NCI-H2107 (cell line): ENCODE measurements around the gene HOXC11.

Source experiments
- DNase-seq: peaks from one replicate; lab custom pipeline; 2025; lab: John Stamatoyannopoulos, UW

HOXC11 gene

DNA sequence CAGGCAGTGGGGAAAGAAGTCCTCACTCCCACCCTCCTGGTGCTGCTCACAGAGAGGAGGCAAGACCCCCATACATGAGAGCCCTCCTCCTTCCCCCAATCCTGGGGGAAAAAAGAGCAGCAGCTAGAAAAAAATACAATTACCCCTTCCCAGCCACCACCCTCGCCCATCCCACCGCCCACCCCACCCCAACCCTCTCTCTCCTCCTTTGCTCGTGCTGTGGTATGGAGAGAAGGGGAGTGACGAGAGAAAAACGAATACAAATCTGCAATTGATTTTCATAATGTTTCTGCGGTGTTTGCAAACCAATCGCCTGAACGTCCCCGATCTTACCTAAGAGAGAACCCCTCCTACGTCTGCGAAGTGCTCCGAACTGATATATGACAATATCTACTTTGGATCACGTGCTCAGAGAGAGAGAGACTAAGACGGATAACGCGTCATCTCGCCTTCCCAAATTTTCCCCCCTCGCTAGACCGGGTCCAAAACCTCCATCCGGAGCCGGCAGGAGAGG, at the start of gene HOXC11:
Gene HOXC11, plus strand, starts transcription at position 405 of the 514 bp plus-strand sequence. CDS start 116 bp downstream, outside the sequence.
- no peak for DNase-seq

DNA sequence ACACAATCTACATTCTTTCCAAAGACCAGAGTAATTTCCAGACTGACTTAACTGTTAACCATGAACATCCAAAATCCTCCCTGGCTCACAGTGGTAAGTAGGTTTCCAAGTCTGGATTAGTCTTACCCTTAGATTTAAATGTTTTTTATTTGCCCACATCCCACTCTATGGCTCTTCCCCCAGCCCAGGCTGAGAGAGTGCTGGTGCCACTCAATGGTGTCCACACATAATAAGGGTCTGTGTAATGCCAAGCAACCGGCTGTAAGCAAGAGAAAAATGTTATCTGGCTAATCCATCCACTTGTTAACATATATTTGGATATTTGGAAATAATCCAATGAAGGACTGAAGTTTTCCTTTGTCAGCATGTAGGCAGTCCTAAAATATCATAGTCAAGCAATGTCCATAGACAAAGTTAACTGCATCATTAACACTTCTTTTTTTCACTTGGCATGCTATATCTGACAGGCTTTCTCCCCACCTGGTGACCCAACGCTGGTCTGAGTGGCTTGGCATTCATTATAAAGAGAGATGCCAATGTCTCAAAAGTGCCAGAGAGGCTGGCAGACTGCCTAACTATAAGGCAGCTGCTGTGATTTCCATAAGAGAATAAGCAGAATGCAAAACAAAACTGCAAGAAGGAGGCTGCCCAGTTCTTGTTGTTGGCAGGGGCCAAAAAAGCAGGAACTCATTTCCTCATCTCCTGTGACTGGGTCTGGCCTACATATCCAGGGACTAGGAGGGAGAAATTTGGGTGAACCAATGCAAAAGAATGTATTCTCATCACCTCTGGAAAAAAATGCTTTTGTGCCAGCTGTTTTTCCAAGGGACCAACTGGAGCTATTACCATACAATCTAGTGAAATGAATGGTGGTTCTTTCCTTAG, 48.2 kb upstream of the HOXC11 start:
- no peak for DNase-seq

DNA sequence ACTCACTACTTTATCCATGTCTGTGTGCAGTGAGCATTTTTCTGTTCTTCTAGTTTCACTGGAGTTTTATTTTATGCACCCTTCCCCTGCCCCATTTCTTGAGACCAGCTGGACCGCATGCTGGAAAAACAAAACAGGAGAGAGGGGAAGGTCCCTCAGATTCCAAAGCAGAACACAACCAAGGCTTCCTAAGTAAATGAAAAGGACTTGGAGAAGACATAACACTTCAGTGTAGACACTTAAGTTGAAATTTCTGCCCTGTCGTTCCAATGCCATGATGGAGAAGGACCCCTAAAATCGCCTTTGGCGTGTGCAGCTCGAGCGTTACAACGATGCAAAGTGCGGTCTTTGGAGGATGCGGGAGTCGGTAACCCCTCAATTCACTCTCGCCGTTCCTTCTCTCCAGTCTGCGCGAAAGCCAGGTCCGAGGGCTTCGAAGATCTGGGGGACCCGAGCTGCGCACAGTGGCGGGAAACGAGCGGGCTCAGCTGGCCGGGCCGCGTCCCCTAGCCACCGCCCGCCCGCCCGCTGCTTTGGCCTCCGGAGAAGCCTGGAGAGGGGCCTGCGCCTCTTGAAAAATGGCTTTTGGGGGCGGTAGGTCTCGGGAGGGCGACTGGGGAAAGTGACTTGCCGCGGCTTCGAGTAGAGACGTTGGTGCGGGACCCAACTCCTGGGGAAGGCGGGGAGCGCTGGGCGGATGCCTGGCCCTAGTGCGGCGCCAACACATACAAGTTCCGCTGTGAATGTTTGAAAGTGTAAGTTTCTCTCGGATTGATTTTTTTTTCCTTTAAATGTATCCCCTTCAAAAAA, 45.5 kb upstream of the HOXC11 start:
- no peak for DNase-seq

DNA sequence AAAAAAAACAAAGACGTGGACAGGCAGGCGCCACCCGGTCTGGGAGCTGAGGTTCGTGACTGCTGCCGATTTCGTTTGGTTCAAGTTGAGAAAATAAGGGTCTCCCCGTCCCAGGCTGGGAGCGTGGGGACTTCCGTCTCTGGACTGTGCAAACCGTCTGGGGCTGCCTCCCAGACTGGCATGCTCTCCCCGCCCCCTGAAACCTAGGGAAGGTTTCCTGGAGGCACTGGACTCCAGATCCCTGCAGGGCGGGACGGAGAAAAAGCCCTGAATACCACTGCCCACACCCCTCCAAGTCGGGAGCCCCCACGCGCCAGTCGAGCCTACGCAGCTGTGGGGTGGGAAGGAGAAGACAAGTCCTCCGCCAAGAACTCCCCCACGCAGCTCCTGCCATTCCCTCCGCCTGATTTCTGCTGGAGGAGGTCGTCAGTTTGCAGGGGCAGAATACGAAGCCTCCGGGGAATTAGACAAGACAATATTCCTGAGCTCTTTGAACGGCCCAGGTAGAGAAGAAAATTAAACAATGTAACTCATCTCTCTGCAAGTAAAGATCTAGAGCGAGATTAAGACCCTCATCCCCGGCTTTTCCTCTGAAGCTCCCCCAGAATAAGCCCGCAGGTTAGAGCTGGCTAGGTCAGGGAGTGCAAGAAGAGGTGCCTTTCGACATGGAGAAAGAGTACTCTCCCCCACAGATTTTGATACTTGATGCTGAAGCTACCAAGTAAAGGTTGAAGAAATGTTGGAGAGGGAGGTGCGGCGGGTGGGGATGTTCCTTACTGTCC, 44.7 kb upstream of the HOXC11 start:
- DNase-seq, result no peak

DNA sequence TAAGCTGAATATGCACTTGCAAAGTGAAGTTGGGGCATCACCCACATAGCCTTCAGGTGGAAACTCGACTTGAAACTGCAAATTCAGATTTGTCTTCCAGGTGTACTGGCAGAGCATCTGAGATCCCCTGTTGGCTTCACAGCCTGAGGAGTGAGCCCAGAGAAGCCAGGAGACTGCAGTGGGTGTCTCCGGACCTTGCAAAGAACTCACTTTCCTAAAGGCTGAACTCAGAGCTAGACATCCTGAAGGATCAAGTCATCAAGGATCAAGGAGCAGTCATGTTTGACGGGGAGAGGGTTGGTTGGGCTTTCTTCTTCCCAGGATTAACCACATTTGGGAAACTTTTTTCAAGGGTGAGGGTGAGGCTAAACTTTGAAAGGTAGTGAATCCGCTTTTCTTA, 43.4 kb upstream of the HOXC11 start:
- no peak for DNase-seq

DNA sequence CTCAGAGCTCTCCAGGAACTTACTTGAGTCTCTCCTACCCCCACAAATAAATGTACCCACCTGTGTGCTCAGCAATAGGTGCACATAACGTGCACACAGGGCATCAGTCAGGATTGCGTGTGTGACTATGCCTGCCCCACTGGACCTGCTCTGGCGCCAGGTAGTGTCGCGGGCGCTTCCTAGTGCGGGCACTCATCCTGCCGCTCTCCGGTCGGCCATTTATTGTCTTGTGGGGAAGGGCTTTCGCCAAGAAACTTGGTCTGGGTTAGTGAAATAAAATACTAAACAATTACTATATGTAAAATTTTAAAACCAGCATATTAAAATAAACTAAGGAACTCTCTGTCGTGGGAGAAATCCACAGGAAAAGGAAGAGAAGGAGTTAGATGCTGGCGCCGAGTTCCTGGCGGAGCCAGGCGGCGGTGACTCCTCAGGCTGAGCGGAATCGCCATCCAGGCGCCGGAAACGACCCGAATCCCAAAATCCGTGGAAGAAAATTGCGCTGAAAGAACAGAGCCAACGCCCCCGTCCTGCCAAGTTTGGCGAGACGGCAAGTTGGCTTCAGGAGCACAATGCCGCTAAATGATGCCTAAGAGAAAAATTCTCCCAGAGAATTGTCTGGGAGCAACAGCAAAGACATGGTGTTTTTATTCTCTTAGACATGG, 42.2 kb upstream of the HOXC11 start:
- DNase-seq, result no peak

DNA sequence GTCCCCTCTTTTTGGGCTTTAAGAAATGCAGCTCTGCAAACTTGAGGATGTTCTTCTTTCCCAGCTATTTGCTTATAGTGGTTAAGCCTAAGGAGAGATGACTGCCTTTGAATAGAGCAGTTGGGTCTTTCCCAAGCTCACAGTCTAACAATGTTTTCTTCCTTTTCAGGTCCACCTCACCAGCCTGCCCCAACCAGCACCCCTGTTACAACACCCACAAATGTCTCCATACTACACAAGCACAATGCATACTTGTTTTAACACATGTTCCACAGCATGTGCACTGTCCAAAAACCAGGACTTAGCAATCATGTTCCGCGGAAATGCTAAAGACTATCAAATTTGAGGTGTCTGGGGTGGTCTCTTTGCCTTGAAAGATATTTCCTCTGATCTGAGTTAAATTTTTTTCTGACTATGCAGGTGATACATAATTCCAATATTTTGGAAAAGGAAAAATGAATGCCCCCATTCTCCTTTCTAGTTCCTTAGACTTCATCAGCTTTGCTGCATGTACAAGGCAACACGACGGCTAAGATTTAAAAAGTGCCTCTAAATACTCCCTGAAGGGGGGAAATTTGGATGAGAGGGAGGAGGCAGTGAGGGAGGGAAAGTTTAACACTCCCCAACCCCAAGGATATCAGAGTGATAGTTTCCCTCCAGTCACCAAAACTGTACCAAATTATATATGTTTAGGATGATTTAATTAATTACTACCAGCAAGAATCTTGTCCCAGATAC, 40.9 kb upstream of the HOXC11 start:
- no peak for DNase-seq

DNA sequence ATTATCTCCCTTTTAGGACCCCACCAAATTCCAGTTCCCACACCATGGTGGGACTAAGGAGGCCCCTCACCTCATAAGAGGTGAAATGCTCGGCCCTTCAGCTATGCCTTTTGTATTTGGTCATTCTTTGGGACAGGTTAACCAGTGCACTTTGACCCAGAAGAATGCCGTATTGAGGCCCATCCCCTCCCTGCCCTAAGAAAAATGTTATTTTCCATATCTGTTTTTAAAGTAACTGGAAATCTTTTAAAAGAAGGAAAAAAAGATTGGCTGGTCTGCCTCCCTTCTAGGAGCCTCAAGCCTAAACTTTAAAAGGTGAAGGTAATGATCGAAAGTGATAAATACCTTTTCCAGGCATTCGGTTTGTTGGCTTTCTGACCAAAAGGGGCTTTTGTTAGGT, 40.0 kb upstream of the HOXC11 start:
- no peak for DNase-seq

DNA sequence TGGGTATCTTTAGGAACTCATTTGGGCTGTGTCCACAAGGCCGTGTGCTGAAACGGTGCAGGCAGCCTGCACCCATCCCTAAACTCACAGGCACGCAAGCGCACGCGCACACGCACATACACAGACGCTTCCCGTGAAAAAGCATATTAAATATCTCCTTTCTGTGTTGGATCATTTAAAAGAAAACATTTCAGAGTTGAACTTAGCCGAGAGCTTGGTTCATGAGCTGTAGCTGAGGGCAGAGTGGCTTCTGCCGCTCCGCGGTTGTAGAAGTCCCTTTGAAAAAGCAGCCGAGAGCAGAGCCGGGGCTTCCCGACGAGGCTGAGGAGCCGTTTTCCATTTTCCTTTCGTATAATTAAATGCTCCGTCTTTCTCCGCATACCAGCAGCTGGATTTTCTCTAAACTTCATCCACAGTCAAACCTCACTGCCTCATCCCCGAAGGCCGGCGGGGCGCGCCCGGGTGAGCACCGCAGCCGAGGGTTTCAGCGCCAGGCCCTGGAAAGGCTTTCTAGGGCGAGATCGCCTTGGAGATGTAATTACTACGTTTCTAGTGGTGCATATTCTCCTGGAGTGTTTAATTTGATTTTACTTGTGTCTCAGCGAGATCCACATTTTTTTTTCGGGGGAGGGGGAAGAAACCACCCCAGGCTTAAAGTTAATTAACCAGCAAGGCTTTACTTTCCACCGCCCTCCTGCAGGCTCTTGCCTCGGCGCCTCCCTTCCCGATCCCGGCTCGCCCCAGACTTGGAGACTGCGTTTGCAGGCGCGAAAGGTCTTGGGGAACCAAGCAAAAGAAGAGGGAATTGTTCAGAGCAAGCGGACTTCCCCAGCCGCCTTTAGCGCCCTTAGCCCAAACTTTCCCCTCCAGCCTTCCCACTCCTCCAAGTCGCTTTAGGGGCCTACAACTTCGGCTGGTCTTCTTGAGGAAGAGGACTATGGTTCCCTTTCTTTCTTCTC, 37.3 kb upstream of the HOXC11 start:
- DNase-seq, result no peak

DNA sequence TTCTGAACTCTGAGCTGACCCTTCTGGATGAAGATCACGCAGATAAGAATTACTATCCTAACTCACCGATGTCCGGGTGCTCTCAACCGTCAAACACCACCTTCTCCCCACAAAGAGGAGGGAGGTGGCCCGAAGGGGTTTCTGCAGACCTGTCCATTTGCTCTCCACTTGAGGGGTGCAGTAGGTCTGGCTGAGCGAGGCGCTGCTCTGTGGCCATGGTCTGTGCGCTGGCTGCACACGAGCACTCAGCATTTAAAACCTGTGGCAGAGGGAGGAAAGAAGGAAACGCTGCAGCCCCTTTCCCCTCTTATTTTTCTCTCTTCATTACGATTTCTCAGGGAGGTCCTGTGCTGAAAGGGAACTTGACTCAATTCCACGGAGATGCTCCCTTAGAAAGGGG, 35.8 kb upstream of the HOXC11 start:
- DNase-seq, result no peak

DNA sequence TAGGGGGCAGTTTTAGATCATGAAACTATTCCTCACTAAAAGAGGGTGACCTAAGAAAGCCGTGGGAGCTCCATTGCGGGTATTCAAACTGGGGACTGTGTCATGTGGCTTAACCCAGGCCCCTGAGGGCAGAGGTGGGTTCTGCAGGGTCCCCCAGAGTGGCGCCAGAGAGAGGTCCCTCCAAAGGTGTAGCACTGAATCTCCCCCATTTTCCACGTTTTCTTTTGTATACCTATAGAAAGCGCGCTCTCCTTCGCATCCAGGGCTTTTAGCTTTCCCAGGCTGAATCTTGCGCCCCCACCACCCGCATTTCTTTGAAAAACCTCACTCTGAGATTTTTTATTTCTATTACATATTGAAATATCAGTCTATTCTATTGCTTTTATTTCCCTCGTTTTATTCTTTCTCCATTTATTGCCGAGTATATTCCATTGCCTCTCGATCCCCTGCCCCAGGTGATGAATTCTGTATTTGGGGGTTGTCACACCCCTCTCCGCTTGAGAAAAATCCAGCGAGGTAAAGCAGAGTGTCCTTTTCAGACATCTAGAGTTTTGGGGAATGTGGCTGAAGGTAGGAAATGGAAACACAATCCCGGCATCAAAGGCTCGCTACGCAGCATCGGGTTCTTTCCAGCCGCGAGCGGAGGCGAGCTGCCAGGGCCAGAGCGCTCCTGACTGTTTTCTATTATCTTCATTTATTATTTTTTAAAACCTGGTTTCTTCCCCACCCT, 35.2 kb upstream of the HOXC11 start:
- DNase-seq, result no peak

DNA sequence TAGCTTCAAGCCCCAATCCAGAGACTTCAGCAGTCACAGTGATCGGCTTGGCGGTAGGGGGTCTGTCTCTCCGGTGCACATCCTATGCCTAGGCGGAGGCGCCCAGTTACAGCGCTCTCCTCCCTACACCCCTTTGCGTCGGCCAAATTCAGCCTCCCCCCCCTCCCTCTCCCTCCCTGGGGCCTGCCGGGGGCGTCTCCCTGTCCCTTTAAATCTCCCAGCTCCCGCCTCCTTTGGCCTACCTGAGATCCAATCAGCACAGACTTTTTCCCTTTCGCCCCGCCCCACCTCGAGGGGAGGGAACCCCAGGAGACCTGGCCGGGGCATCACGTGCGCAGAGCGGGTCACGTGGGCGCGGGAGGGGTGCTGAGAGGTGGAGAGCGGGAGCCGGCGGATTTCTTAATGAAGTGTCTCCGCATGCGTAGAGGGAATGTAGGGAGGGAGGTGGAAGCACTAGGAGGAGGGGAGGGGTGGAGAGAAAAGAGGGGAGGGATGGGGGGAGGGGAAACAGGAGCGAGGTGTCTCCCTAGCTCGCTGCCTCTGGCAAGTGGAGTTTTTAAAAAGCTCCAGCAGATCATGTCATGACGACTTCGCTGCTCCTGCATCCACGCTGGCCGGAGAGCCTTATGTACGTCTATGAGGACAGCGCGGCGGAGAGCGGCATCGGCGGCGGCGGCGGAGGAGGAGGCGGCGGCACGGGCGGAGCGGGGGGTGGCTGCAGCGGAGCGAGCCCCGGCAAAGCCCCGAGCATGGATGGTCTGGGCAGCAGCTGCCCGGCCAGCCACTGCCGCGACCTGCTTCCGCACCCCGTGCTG, 34.4 kb upstream of the HOXC11 start, which contains the start of gene HOXC13:
Gene HOXC13, plus strand, starts transcription at position 506 of the 815 bp plus-strand sequence. Its CDS starts 76 bp downstream, at position 582.
- no peak for DNase-seq

DNA sequence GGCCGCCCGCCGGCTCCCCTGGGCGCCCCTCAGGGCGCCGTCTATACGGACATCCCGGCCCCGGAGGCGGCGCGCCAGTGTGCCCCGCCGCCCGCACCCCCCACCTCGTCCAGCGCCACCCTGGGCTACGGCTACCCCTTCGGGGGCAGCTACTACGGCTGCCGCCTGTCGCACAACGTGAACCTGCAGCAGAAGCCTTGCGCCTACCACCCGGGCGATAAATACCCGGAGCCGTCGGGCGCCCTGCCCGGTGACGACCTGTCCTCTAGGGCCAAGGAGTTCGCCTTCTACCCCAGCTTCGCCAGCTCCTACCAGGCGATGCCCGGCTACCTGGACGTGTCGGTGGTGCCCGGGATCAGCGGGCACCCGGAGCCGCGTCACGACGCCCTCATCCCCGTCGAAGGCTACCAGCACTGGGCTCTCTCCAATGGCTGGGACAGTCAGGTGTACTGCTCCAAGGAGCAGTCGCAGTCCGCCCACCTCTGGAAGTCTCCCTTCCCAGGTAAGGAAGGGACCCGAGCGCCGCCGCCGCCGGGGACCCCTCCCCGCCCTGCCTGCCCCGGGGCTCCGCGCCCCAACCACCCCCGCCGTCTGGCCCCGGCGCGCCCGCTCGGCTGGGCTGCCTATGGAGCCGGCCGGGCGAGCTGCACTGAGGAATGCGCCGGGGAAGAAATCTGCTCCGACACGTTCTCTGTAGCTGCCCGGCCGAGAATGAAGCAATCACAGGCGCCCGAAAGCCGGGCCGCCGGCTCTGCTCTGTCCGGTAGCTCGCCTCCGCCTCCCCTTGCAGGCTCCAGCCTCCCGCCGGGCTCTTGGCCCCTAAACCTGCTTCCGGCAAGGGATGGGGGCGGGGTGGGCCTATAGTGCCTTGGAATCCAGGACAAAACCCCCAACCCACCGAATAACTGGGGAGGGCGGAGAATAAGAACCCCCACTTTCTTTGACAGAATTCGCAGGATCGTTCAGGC, 33.5 kb upstream of the HOXC11 start:
- no peak for DNase-seq

DNA sequence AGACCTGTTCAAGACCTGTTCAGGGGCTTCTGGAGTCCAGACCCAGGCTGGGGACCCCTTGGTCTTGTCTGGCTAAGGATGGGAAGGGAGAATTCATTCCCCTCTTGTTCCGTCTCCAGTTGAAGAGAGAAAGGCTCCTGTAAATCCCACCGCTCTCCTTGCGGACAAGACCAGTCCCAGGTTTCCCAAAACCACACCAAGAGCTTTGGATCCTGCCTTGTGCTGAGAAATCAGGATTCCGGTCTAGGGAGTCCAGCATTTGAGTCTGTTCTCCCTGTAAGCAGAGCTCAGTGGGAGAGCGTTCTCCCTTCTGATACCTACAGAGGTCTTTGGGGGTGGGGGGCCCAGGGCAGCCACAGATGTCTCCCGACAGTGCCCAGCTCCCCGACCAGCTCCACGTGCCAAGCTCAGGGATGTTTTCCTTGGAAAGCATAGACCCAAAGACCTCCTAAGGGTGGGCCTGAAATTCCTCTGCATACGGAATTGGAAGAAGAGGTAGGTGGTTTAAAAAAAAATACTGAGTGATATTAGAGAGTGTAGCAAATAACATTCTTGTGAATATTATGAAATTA, 32.4 kb upstream of the HOXC11 start:
- no peak for DNase-seq

DNA sequence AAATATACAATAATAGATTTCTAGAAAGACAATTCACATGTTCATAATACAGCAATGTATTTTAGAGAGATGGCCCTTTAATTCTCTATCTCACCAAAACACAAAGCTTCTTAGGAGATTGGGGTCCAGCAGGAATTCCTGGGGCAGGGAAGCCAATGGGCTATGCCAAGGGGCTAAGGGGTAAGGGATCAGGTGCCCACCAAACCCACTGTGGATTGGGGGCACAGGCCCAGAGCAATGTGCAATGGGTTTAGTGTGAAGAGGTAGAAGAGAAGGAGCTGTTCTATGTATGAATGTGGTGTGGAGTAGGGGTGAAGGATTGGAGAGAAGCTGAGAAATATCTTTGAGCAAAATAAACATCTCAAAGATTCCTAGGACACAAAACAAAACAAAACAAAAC, 31.7 kb upstream of the HOXC11 start:
- no peak for DNase-seq

DNA sequence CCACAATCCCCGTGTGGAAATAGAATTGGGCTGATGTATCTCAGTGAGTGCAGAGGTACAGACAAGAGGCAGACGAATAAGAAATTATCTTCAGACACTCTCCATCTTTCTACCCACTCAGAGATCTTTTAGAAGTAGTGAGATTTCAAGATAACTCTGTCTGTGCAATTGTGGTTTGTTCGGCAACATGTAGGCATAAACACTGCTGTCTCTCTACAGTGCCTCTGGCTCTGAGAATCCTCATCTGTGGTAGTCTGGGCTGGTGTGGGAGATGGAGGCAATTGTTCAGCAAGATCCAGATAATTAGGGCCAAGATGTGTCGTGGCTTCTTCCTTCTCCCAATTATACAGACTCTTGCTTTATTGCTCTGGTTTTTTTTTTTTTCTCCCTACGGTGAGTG, 31.2 kb upstream of the HOXC11 start:
- DNase-seq, result no peak
